GM12873 (cell line): ENCODE data around the gene MEIS3.

ENCODE experiments used
- CTCF ChIP-seq: IDR thresholded peaks from 2 replicates; pipeline ENCODE4 v1.5.1; 2012; ENCODE audit warnings: low read depth, mild to moderate bottlenecking, moderate library complexity, low read length, control low read depth; ENCODE audit not compliant: insufficient read depth; ENCODE audit errors: missing control alignments

MEIS3 gene

GRCh38 chr19:47456721-47457474 is 37.6 kb upstream of the MEIS3 start:
- TF ChIP-seq CTCF, result no peak

GRCh38 chr19:47450478-47450877 is 31.2 kb upstream of the MEIS3 start:
- no peak for TF ChIP-seq CTCF

- no peak for TF ChIP-seq CTCF
These were observed 29.0 kb upstream of the MEIS3 start for GRCh38 chr19:47448360-47448727.

GRCh38 chr19:47447470-47448359 is 28.4 kb upstream of the MEIS3 start:
- TF ChIP-seq CTCF, result no peak

GRCh38 chr19:47446534-47447469 is 27.5 kb upstream of the MEIS3 start:
- TF ChIP-seq CTCF, result no peak

GRCh38 chr19:47445937-47446402 is 26.6 kb upstream of the MEIS3 start:
- no peak for TF ChIP-seq CTCF
